DOHH2 (cell line): ENCODE data around the gene VWA2.

Experiments
- EZH2phosphoT487 ChIP-seq: fragments of 200-600 bp; sonication (generic); IDR thresholded peaks from 2 replicates; pipeline ENCODE4 v1.6.1; 2017; ENCODE audit warnings: borderline replicate concordance, mild to moderate bottlenecking, antibody characterized with exemption, low read length, moderate library complexity, mixed read lengths
- TF ChIP-seq, protein P1 (sequence below): fragments of 200-600 bp; sonication (generic); IDR thresholded peaks from one replicate; pipeline ENCODE4 v1.5.1; 2014; ENCODE audit warnings: antibody characterized with exemption, mild to moderate bottlenecking, low read depth, low read length; ENCODE audit not compliant: poor library complexity, severe bottlenecking

- TF ChIP-seq, protein P1, sequence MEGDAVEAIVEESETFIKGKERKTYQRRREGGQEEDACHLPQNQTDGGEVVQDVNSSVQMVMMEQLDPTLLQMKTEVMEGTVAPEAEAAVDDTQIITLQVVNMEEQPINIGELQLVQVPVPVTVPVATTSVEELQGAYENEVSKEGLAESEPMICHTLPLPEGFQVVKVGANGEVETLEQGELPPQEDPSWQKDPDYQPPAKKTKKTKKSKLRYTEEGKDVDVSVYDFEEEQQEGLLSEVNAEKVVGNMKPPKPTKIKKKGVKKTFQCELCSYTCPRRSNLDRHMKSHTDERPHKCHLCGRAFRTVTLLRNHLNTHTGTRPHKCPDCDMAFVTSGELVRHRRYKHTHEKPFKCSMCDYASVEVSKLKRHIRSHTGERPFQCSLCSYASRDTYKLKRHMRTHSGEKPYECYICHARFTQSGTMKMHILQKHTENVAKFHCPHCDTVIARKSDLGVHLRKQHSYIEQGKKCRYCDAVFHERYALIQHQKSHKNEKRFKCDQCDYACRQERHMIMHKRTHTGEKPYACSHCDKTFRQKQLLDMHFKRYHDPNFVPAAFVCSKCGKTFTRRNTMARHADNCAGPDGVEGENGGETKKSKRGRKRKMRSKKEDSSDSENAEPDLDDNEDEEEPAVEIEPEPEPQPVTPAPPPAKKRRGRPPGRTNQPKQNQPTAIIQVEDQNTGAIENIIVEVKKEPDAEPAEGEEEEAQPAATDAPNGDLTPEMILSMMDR, result no peak
- no peak for TF ChIP-seq EZH2phosphoT487
Observed at GRCh38 chr10:114232561-114233176, 6.4 kb upstream of the VWA2 start.
